SK-N-MC (cell line): ENCODE measurements around the gene BTRC.
A peak's percentile ranks its signal among the peaks of the same experiment; 100 is the strongest.

ENCODE experiments used
- DNase-seq: peaks from one replicate; pipeline ENCODE4 v3.0.0-alpha.2; 2011; ENCODE audit warnings: low read depth, low spot score
- H3K27ac ChIP-seq: fragments of 200-600 bp; sonication (generic); 2 replicates; pipeline ENCODE4 v1.5.1; 2016; ENCODE audit warnings: mixed run types
- H3K36me3 ChIP-seq: fragments of 200-600 bp; sonication (generic); 2 replicates; pipeline ENCODE4 v1.6.1; 2017; ENCODE audit warnings: antibody characterized with exemption, low read length, mixed read lengths; ENCODE audit not compliant: insufficient read depth
- H3K4me3 ChIP-seq: fragments of 200-600 bp; sonication (generic); 2 replicates; pipeline ENCODE4 v1.5.1; 2016
- H3K9ac ChIP-seq: fragments of 200-600 bp; sonication (generic); 2 replicates; pipeline ENCODE4 v1.8.0; 2017; ENCODE audit warnings: mixed run types, mixed read lengths; ENCODE audit not compliant: insufficient read length
- H3K9me3 ChIP-seq: fragments of 200-600 bp; sonication (generic); 2 replicates; pipeline ENCODE4 v1.6.1; 2017; ENCODE audit warnings: low read depth, mild to moderate bottlenecking, antibody characterized with exemption, low read length, moderate library complexity, mixed read lengths
- EZH2 ChIP-seq: fragments of 200-600 bp; sonication (generic); IDR thresholded peaks from one replicate; pipeline ENCODE4 v1.6.1; 2017; ENCODE audit warnings: antibody characterized with exemption
- FOXP2 ChIP-seq: optimal IDR thresholded peaks from 2 replicates; pipeline ENCODE3; 2011; ENCODE audit warnings: mild to moderate bottlenecking, moderate library complexity; ENCODE audit not compliant: insufficient read depth; ENCODE audit errors: extremely low read length, control extremely low read depth
- POLR2AphosphoS5 ChIP-seq: IDR thresholded peaks from 2 replicates; pipeline ENCODE4 v1.6.1; 2012; ENCODE audit warnings: mild to moderate bottlenecking, low read depth, low read length, borderline replicate concordance

The BTRC gene

DNA sequence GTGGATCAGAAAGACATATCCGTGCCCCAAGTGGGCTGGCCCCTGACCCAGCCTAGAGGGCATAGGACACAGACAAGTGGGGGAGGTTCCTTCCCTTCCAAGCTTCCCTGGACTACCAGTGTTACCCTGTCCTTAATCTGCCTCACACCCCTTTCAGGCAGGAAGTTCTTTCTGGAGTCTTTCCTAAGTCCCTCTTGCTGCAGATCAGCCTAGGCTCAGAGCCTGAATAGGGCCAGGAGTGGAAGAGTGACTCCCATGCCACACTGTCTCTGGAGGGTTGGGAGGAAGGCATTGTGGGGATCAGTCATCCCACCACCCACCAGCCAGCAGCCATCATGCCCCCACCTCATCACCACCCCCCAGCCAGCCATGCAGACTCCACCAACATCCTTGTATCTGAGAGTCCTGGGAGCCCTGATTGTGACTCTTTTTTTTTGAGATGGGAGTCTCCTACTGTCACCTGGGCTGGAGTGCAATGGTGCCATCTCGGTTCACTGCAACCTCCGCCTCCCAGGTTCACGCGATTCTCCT, 211.5 kb downstream of the BTRC start:
- Histone ChIP-seq H3K27ac (no peak overlapping the region), H3K9ac (no peak overlapping the region), H3K36me3 (no peaks in the 10 kb centered on the region), H3K9me3 (no peaks in the 10 kb centered on the region), H3K4me3 (no peak overlapping the region)
- no peak for DNase-seq
- TF ChIP-seq POLR2AphosphoS5 (no peak), FOXP2 (no peak), EZH2 (no peak)

DNA sequence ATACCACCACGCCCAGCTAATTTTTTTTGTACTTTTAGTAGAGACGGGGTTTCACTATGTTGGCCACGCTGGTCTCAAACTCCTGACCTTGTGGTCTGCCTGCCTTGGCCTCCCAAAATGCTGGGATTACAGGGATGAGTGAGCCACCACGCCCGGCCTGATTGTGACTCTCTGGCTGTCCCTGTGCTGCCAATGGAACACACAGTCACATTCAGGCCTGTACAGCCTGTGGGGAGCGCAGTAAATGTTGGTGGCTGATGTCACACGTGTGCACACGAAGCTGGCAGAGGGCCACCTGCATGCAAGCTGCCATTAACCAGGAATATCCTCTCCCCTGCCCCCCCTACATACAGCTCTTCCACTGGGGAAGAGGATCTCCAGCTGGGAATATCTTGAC, 212.0 kb downstream of the BTRC start:
- TF ChIP-seq FOXP2, result no peak
- TF ChIP-seq EZH2, result no peak
- TF ChIP-seq POLR2AphosphoS5, result no peak
- Histone ChIP-seq H3K4me3 (no peak overlapping the region), H3K27ac (no peak overlapping the region), H3K9ac (no peak overlapping the region), H3K36me3 (no peaks in the 10 kb centered on the region), H3K9me3 (no peaks in the 10 kb centered on the region)
- no peak for DNase-seq

DNA sequence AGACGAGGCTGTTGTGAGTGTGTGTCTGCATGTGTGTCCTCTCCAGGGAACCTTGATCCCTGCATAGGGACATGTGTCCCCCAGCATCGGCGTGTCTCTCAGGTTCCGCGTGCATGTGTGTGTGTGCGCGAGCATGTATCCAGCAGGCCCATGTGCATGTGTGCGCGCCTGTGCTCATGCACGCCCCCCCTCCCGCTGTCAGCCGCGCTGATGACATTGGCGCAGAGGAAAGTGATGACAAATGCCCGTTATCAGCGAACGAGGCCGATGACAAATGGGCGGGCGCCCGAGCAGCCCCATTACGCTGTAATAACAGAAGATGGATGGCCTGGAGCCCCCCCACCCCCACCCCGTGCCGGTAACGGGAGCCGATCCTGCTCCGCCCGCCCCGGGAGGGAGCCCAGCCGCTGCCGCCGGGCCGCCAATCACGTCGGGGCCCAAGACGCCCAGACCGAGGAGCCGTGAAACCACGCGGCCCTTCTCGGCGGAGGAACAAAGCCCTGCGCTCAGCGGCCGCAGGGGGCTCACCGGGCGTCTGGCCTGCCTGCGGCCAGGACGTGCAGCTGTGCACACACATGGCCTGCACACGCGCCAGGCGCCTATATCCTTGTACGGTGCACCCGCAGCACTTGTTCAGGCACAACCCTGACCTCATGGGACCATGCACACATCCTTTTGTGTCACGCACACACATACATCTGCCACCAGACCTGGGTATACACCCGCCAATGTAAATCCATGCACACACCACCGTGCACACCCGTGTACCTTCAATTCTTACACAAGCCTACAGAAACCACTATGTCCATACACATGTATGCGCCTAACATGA, 212.6 kb downstream of the BTRC start:
- Histone ChIP-seq H3K4me3 (no peak overlapping the region), H3K9me3 (no peaks in the 10 kb centered on the region), H3K9ac (no peak overlapping the region), H3K36me3 (no peaks in the 10 kb centered on the region), H3K27ac (no peak overlapping the region)
- TF ChIP-seq EZH2, result no peak
- TF ChIP-seq POLR2AphosphoS5, result no peak
- TF ChIP-seq FOXP2, result no peak
- DNase-seq, result no peak

DNA sequence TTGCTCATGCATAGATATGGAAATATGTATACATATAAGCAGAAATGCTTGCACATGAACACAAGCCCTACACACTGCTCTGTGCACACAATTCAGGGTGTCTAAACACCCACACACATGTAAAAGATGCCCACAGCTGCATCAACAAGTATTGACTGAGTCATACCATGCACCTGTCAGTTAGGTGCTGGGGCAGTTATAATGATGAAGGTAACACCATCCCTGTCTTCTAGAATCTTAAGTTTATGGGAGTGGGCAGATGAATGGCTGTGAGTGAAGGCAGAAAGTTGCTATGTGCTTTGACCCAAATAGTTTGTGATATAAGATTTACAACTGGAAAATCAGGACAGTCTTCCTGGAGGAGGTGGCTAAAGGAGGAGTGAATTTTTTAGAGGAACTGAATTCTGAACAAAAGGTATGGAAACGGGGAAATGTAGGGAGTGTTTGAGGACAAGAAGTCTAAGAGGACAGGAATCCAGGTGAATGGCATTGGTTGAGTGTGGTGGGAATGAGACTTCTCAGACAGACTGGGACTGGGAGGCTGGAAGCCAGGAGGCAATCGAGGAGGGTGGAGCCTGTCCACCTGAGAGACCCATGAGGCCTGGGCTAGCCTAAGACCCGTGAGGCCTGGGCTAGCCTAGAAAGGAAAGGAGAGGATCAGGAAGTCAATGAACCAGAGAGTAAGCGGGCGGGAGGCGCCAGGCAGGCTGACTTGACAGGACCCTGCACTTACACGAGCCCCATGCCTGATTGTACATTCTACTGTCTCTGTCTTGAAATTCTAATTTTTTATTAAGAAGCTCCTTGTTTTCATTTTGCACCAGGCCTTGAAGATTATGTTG, 213.4 kb downstream of the BTRC start:
- DNase-seq, result no peak
- Histone ChIP-seq H3K9me3 (no peaks in the 10 kb centered on the region), H3K27ac (no peak overlapping the region), H3K36me3 (no peaks in the 10 kb centered on the region), H3K4me3 (no peak overlapping the region), H3K9ac (no peak overlapping the region)
- TF ChIP-seq FOXP2, result no peak
- no peak for TF ChIP-seq EZH2
- no peak for TF ChIP-seq POLR2AphosphoS5

DNA sequence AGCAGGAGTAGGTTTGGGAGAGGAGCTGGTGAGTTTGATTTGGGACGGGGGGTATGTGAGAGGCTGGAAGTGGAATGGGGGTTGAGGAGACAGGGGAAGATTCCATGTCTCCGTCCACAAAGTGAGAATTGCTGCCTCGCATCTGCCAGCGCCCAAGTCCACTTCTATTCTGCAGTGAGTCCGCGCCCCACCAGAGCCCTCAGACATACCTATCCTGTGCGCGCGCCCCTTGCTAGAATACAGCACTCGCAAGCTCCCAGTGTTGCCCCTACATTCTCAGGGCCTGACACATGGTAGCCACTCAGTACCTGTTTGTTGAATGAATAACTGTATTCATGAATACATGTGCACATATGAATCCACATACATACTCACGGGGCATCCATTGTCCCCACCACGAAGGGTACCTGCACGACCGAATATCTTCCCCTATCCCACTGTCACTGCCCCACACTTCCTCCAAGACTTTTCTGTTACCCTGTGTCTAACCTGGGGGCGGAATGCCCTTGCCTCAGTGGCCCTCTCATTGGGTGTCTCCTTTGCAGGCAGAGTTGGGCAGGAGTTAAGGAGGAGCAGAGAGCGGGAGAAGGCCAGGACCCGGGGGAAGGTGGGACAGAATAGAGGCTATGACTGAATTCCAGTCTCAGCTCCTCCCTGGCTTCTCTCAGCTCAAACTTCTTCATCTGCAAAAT, 214.2 kb downstream of the BTRC start:
- Histone ChIP-seq H3K9me3 (no peaks in the 10 kb centered on the region), H3K27ac (no peak overlapping the region), H3K36me3 (no peaks in the 10 kb centered on the region), H3K4me3 (no peak overlapping the region), H3K9ac (no peak overlapping the region)
- DNase-seq, result no peak
- TF ChIP-seq FOXP2 (no peak), POLR2AphosphoS5 (no peak), EZH2 (no peak)

DNA sequence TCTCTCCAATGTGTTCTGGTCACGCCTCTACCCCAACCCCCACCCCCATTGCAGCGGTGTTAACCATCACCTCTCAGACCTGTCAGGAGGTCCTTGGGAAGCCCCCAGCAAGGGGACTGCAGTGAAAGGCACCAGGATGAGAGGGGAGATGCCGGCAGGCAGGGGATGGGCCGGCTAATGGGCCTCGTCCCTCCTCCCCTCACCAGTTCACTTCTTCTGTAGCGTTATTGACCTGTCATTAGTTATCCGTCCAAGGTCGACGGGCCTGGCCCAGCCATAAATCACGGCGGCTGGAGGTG, 215.3 kb downstream of the BTRC start:
- Histone ChIP-seq H3K9me3 (no peaks in the 10 kb centered on the region), H3K36me3 (no peaks in the 10 kb centered on the region), H3K27ac (no peak overlapping the region), H3K4me3 (peak overlapping the region; percentile 76), H3K9ac (no peak overlapping the region)
- DNase-seq, result no peak
- TF ChIP-seq POLR2AphosphoS5 (no peak), FOXP2 (no peak)

DNA sequence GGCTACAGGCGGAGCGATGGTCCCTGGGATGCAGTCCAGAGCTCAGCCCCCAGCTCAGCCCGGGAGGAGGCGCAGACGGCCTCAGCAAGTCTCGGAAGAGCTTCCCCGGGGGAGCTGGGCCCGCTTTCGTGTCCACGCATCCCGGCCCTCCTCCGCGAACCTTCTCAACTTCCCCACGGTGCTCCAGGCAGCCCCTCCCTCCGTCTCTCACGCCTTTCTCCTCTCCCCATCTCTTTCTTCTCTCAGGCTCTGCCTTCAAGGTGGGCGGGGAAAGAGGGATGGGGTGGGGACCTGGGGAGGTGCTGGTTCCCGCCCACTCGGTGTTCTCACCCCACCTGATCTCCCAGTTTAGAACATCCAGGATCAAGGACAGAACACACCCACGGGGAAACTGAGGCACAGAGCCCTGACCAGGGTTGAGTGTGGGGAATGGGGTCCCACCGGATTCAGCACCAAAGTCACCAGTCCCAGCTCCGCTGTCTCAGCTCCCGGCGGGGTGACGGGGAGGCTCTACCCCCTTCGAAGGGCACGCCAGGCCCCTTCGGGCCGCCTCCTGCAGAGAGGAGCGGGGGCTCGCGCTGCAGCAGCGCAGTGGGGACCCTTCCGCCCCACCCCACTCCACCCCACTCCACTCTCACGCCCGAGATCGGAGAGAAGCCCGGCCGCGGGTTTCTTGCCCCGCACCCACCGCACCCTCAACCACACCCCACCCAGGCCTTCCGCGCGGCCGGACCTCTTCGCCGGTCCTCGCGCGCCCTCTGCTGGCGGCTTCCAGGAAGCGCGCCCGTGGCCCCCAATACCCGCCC, 215.9 kb downstream of the BTRC start:
- DNase-seq, result no peak
- no peaks in the 10 kb centered on the region for H3K9me3 ChIP-seq
- peak overlapping the region; percentile 23 for H3K9ac ChIP-seq
- H3K27ac ChIP-seq, result no peak overlapping the region
- no peaks in the 10 kb centered on the region for H3K36me3 ChIP-seq
- TF ChIP-seq POLR2AphosphoS5 (no peak), EZH2 (no peak), FOXP2 (no peak)
- H3K4me3 ChIP-seq, result peak overlapping the region; percentile 76
